ENCODE results near the gene GRM4. TPM values are rescaled to one million over a fixed set of nuclear protein-coding genes. Genes with fewer than 3 reads are reported as not detected.

Gene GRM4
- total and polyA plus RNA-seq, 10 donors, result 0.02 to 0.26 (median 0.09) TPM; not detected in 3

DNA sequence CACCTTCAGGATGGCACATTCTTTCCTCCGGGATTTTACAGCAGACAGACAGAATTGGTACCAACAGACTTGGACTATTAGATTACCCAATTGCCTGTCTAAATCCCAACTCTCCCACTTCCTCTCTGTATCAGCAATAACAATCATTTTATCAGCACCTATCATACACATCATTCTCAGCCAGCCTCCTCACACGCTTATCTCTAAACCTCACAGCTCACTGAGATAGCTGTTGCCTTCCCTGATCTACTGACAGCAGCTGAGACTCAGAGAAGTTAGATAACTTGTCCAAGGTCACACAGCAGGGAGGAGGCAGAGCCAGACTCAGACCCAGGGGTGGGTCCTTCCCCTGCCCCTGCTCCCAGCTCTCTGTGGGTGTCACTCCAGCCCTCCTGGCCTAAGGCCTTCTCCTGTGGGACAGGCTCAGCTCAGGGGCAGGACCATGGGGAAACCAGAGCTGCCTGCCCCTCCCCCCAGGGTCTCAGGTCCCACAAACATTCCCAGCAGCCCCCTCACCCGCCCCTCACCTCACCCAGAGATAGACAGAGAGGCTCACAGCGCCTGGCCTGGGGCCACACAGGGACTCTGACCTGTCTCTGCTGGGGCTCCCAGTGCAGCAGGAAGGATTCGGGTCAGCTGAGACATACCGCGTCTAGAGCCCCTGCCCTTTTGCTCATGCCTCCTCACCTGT lies 92.8 kb downstream of the GRM4 start:
- TF ChIP-seq, protein P1, sequence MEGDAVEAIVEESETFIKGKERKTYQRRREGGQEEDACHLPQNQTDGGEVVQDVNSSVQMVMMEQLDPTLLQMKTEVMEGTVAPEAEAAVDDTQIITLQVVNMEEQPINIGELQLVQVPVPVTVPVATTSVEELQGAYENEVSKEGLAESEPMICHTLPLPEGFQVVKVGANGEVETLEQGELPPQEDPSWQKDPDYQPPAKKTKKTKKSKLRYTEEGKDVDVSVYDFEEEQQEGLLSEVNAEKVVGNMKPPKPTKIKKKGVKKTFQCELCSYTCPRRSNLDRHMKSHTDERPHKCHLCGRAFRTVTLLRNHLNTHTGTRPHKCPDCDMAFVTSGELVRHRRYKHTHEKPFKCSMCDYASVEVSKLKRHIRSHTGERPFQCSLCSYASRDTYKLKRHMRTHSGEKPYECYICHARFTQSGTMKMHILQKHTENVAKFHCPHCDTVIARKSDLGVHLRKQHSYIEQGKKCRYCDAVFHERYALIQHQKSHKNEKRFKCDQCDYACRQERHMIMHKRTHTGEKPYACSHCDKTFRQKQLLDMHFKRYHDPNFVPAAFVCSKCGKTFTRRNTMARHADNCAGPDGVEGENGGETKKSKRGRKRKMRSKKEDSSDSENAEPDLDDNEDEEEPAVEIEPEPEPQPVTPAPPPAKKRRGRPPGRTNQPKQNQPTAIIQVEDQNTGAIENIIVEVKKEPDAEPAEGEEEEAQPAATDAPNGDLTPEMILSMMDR (IDR thresholded peaks at IDR 0.05 in 8 of 11, conservative IDR thresholded peaks at IDR 0.05 in 3 of 11), result no peak
- no peak for TF ChIP-seq POLR2AphosphoS5 (IDR thresholded peaks at IDR 0.05)
- no peak for TF ChIP-seq POLR2A (IDR thresholded peaks at IDR 0.05)
- peaks cover 0 to 6% (median 0%) of the 10 kb centered on the region in 6 donors for H3K4me1 ChIP-seq
- no peak for DNase-seq
- H3K27ac ChIP-seq, result no peak overlapping the region
- H3K9me3 ChIP-seq, result no peaks in the 10 kb centered on the region
- H3K4me3 ChIP-seq, result no peak overlapping the region
- no peaks in the 10 kb centered on the region for H3K36me3 ChIP-seq
- peaks cover 0 to 26% (median 0%) of the 10 kb centered on the region in 7 donors for H3K27me3 ChIP-seq (replicated peaks in 1 of 7)
- intact Hi-C loops (cut with DNase I; ENCODE audit: low total_unique reads), result no loop called here
- WGBS, 5 donors, result 79 to 91% (median 84%) methylated on average over 7 of the region's 7 CpGs

DNA sequence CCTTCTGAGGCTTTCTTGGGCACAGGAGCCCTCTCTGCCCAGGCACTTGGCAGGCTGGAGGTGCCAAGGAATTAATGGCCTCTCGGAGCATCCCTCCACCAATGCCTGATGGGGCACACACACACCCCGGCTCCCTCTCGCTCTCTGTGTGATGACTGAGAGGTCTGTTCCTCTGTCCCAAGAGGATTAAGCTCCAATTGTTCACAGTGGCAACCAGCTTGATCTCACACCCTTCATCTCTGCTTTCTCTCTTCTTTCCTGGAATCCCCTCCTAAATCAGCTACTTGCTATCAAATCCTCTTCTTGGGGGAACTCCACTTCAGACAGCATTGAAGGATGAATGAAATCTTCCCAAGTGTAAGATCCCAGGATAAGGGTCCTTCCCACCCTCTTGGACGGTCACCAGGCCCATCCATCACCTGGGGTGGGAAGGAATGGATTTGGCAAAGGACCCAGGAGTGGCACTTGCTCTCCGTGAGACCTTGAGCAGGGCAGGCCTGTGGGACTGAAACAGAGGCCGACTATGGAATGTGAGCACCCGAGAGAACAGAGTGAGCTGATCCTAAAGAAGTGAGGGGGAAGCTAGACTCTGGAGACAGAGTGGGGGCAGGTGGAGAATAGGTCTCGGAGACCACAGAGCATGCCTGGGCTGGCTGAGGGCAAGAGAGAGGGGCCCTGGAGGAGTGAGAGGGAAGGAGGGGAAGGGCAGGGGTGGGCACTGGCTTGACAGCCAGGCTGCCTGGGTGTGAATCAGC lies 93.6 kb downstream of the GRM4 start:
- 63 to 83% (median 79%) methylated on average over 8 of the region's 8 CpGs for WGBS, 5 donors

DNA sequence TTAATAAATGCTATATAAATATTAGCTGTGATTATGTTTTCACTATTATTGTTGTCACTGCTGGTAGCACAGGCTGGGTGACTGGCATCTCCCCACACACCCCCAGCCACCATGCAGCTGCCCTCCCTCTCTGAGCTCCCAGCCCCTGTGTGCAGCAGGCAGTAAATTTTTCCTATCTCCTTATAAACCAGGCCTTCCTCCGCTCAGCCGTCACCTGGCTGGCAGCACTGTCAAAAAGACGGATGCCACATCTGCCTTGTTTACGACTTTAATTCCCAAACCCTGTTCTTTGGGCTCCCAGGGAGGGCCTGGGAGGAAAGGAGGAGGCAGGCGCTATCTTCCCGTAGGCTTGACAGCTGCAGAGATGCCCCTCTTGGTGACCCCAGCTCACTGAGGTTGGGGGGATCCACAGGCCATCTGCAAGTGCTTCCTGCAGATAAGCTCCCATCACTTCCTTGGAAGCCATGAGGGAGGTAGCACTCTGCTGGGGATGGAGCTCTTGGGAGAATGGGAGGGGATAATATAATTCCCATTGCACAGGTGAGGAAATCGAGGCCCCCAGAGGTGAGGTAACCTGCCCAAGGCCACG lies 94.5 kb downstream of the GRM4 start:
- Histone ChIP-seq H3K4me1 (peaks cover 0 to 4% (median 0%) of the 10 kb centered on the region in 6 donors), H3K27ac (no peak overlapping the region), H3K9me3 (no peaks in the 10 kb centered on the region), H3K36me3 (no peaks in the 10 kb centered on the region), H3K27me3 (replicated peaks in 1 of 7) (peaks cover 0 to 28% (median 0%) of the 10 kb centered on the region in 7 donors), H3K4me3 (no peak overlapping the region)
- TF ChIP-seq, protein P1 (IDR thresholded peaks at IDR 0.05 in 8 of 11, conservative IDR thresholded peaks at IDR 0.05 in 3 of 11), result no peak
- TF ChIP-seq POLR2A (IDR thresholded peaks at IDR 0.05) (no peak), POLR2AphosphoS5 (IDR thresholded peaks at IDR 0.05) (no peak)
- DNase-seq, result no peak
- intact Hi-C loops (cut with DNase I; ENCODE audit: low total_unique reads), result no loop called here
- 40 to 54% (median 44%) methylated on average over 8 of the region's 8 CpGs for WGBS, 5 donors

More for the DNA sequence above, 93.6 kb downstream of the GRM4 start:
- intact Hi-C loops (cut with DNase I; ENCODE audit: low total_unique reads), result no loop called here
- no peak for TF ChIP-seq POLR2AphosphoS5 (IDR thresholded peaks at IDR 0.05)
- TF ChIP-seq POLR2A (IDR thresholded peaks at IDR 0.05), result no peak
- TF ChIP-seq, protein P1 (IDR thresholded peaks at IDR 0.05 in 8 of 11, conservative IDR thresholded peaks at IDR 0.05 in 3 of 11), result no peak
- Histone ChIP-seq H3K27me3 (replicated peaks in 1 of 7) (peaks cover 0 to 26% (median 0%) of the 10 kb centered on the region in 7 donors), H3K4me1 (peaks cover 0 to 6% (median 0%) of the 10 kb centered on the region in 6 donors), H3K27ac (no peak overlapping the region), H3K36me3 (no peaks in the 10 kb centered on the region), H3K9me3 (no peaks in the 10 kb centered on the region), H3K4me3 (no peak overlapping the region)
- DNase-seq, result no peak

DNA sequence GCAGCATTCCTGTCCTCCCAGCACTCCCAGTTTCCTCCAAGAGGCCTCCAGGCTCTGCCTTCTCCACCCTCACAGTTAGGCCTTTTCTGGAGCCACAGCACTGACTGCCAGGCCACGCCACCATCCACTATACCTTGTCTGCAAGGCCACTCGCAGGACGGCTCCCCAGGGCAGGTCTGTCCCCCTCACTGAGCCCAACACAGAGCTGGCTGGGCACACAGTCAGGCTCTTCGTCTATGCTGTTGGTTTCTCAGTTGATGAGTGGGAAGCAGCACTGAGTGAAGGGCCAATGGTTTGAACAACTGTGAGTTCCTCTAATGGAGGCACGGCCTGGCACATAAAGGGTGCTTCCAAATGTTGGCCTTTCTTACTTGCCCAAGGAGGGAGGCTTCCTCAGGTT lies 95.2 kb downstream of the GRM4 start:
- DNase-seq, result no peak
- intact Hi-C loops (cut with DNase I; ENCODE audit: low total_unique reads), result no loop called here
- Histone ChIP-seq H3K27me3 (replicated peaks in 1 of 7) (peaks cover 0 to 24% (median 0%) of the 10 kb centered on the region in 7 donors), H3K36me3 (no peaks in the 10 kb centered on the region), H3K9me3 (no peaks in the 10 kb centered on the region), H3K4me1 (no peaks in the 10 kb centered on the region), H3K27ac (no peak overlapping the region), H3K4me3 (no peak overlapping the region)
- 79 to 90% (median 89%) methylated on average over 5 of the region's 5 CpGs for WGBS, 5 donors
- TF ChIP-seq POLR2A (IDR thresholded peaks at IDR 0.05) (no peak), POLR2AphosphoS5 (IDR thresholded peaks at IDR 0.05) (no peak)
- TF ChIP-seq, protein P1 (IDR thresholded peaks at IDR 0.05 in 8 of 11, conservative IDR thresholded peaks at IDR 0.05 in 3 of 11), result no peak
